IMR-90 (cell line): Measurements from ENCODE around the gene MYO1G. TPM values are rescaled to one million over a fixed set of nuclear protein-coding genes. Genes with fewer than 3 reads are reported as not detected.

Experiments used
- ATAC-seq: fragments of 200-7000 bp; cut with Tn5 transposase; 2 replicates; pipeline ENCODE4 v1.9.1; 2020; ENCODE audit warnings: low read depth, mild to moderate bottlenecking, moderate library complexity
- BruUV-seq: library from RNA; stranded (reverse); fragments of 400-500 nt; replicated peaks from 2 replicates; lab custom pipeline; 2021; lab: Mats Ljungman, UMichigan
- CTCF ChIA-PET: fragments of 300-600 bp; formaldehyde crosslinking; extraction: SDS; loops from one replicate; lab custom pipeline; 2021; ENCODE audit warnings: antibody characterized with exemption; lab: Yijun Ruan, JAX
- POLR2A ChIA-PET: fragments of 300-600 bp; sonication (Branson Sonifier 250); formaldehyde crosslinking; loops from one replicate; lab custom pipeline; 2022; ENCODE audit warnings: antibody characterized with exemption; ENCODE audit not compliant: unreplicated experiment; lab: Charles Lee
- DNase-seq: peaks from one replicate; pipeline ENCODE4 v3.0.0; 2013
- H2AFZ ChIP-seq: replicated peaks from 2 replicates; pipeline ENCODE3; 2013; ENCODE audit warnings: low read length, mild to moderate bottlenecking; ENCODE audit not compliant: poor library complexity
- H2AK5ac ChIP-seq: 2 replicates; pipeline ENCODE4 v1.6.1; 2013; ENCODE audit warnings: low read depth, low read length, inconsistent platforms
- H2AK9ac ChIP-seq: replicated peaks from 2 replicates; pipeline ENCODE3; 2013; ENCODE audit warnings: mild to moderate bottlenecking, low read depth, low read length, moderate library complexity; ENCODE audit not compliant: poor library complexity
- H2BK120ac ChIP-seq: 2 replicates; pipeline ENCODE4 v1.6.1; 2013; ENCODE audit warnings: low read depth, low read length, inconsistent platforms
- H2BK15ac ChIP-seq: 3 replicates; pipeline ENCODE4 v1.6.1; 2013; ENCODE audit warnings: low read depth, low read length, inconsistent platforms
- H2BK20ac ChIP-seq: 2 replicates; pipeline ENCODE4 v1.6.1; 2013; ENCODE audit warnings: low read depth, mild to moderate bottlenecking, inconsistent platforms, low read length, moderate library complexity
- H2BK5ac ChIP-seq: 2 replicates; pipeline ENCODE4 v1.6.1; 2013; ENCODE audit warnings: mild to moderate bottlenecking, low read depth, low read length, inconsistent platforms; ENCODE audit not compliant: poor library complexity, severe bottlenecking
- H3K14ac ChIP-seq: replicated peaks from 2 replicates; pipeline ENCODE4 v1.6.1; 2013; ENCODE audit warnings: low read depth, low read length, inconsistent platforms
- H3K18ac ChIP-seq: 2 replicates; pipeline ENCODE4 v1.6.1; 2013; ENCODE audit warnings: low read depth, low read length, control low read depth
- H3K23ac ChIP-seq: 2 replicates; pipeline ENCODE4 v1.6.1; 2013; ENCODE audit warnings: low read depth, low read length, inconsistent platforms
- H3K27ac ChIP-seq: 2 replicates; pipeline ENCODE4 v1.5.1; 2013; ENCODE audit warnings: mild to moderate bottlenecking, control low read depth, low read length; ENCODE audit not compliant: insufficient read depth
- H3K27me3 ChIP-seq: 2 replicates; pipeline ENCODE4 v1.6.1; 2013; ENCODE audit warnings: low read length; ENCODE audit not compliant: control insufficient read depth, insufficient read depth
- H3K36me3 ChIP-seq: 2 replicates; pipeline ENCODE4 v1.6.1; 2013; ENCODE audit warnings: low read length, mixed read lengths; ENCODE audit not compliant: control insufficient read depth, insufficient read depth
- H3K4ac ChIP-seq: 2 replicates; pipeline ENCODE4 v1.6.1; 2013; ENCODE audit warnings: low read depth, low read length, inconsistent platforms
- H3K4me1 ChIP-seq: 2 replicates; pipeline ENCODE4 v1.6.1; 2013; ENCODE audit warnings: low read length, mixed read lengths; ENCODE audit not compliant: control insufficient read depth, insufficient read depth
- H3K4me2 ChIP-seq: 2 replicates; pipeline ENCODE4 v1.6.1; 2013; ENCODE audit warnings: low read depth, mild to moderate bottlenecking, control low read depth, low read length, moderate library complexity
- H3K4me3 ChIP-seq: 2 replicates; pipeline ENCODE4 v1.5.1; 2013; ENCODE audit warnings: low read depth, mild to moderate bottlenecking, control low read depth, low read length, moderate library complexity; ENCODE audit not compliant: insufficient read depth
- H3K56ac ChIP-seq: 2 replicates; pipeline ENCODE4 v1.6.1; 2013; ENCODE audit warnings: low read length, inconsistent platforms; ENCODE audit not compliant: insufficient read depth; ENCODE audit errors: extremely low read depth
- H3K79me1 ChIP-seq, 2 experiments: 2 replicates each; pipeline ENCODE4 v1.6.1; 2013; ENCODE audit warnings: low read length in 2 of 2, inconsistent platforms in 1 of 2, low read depth in 1 of 2
- H3K9ac ChIP-seq: 2 replicates; pipeline ENCODE4 v1.6.1; 2013; ENCODE audit warnings: low read depth, low read length, control low read depth
- H3K9me1 ChIP-seq: 2 replicates; pipeline ENCODE4 v1.6.1; 2013; ENCODE audit warnings: low read length, inconsistent platforms; ENCODE audit not compliant: insufficient read depth
- H3K9me3 ChIP-seq: 2 replicates; pipeline ENCODE4 v1.6.1; 2013; ENCODE audit warnings: low read length; ENCODE audit not compliant: control insufficient read depth, insufficient read depth
- H4K20me1 ChIP-seq: 2 replicates; pipeline ENCODE4 v1.6.1; 2013; ENCODE audit warnings: low read length, inconsistent platforms; ENCODE audit not compliant: insufficient read depth
- H4K5ac ChIP-seq: 2 replicates; pipeline ENCODE4 v1.6.1; 2013; ENCODE audit warnings: mild to moderate bottlenecking, low read depth, low read length, control low read depth
- H4K8ac ChIP-seq, 2 experiments: 2 replicates each; pipeline ENCODE4 v1.6.1; 2013; ENCODE audit warnings: low read depth in 2 of 2, low read length in 2 of 2, control low read depth in 1 of 2, inconsistent platforms in 1 of 2
- H4K91ac ChIP-seq: 2 replicates; pipeline ENCODE4 v1.6.1; 2013; ENCODE audit warnings: low read depth, low read length, inconsistent platforms; ENCODE audit not compliant: insufficient read depth
- BHLHE40 ChIP-seq: fragments of 150-350 bp; IDR thresholded peaks from 2 replicates; pipeline ENCODE4 v1.6.1; 2016; ENCODE audit warnings: mild to moderate bottlenecking, low read depth, low read length
- CEBPB ChIP-seq: IDR thresholded peaks from 2 replicates; pipeline ENCODE4 v1.6.1; 2012; ENCODE audit warnings: low read depth, low read length, improper control_type of control experiment
- CHD1 ChIP-seq: IDR thresholded peaks from 2 replicates; pipeline ENCODE4 v1.6.1; 2012; ENCODE audit warnings: low read depth, low read length, improper control_type of control experiment
- CTCF ChIP-seq: conservative IDR thresholded peaks from 2 replicates; pipeline ENCODE4 v1.5.1; 2012; ENCODE audit warnings: mild to moderate bottlenecking, low read depth, low read length, improper control_type of control experiment
- ELK1 ChIP-seq: fragments of 150-350 bp; IDR thresholded peaks from 2 replicates; pipeline ENCODE4 v1.6.1; 2016; ENCODE audit warnings: low read depth, mild to moderate bottlenecking, low read length, moderate library complexity, borderline replicate concordance
- FOS ChIP-seq: fragments of 150-350 bp; IDR thresholded peaks from 2 replicates; pipeline ENCODE4 v1.6.1; 2016; ENCODE audit warnings: low read depth, low read length
- MAFK ChIP-seq: IDR thresholded peaks from 2 replicates; pipeline ENCODE4 v1.6.1; 2012; ENCODE audit warnings: low read depth, low read length, improper control_type of control experiment
- MAZ ChIP-seq: IDR thresholded peaks from 2 replicates; pipeline ENCODE4 v1.6.1; 2012; ENCODE audit warnings: low read depth, mild to moderate bottlenecking, low read length, improper control_type of control experiment, moderate library complexity, borderline replicate concordance
- MXI1 ChIP-seq: IDR thresholded peaks from 2 replicates; pipeline ENCODE4 v1.6.1; 2012; ENCODE audit warnings: low read depth, mild to moderate bottlenecking, low read length, moderate library complexity, borderline replicate concordance
- NFE2L2 ChIP-seq: fragments of 150-350 bp; IDR thresholded peaks from 2 replicates; pipeline ENCODE4 v1.6.1; 2016; ENCODE audit warnings: low read depth, mild to moderate bottlenecking, low read length
- POLR2A ChIP-seq: IDR thresholded peaks from 2 replicates; pipeline ENCODE4 v1.6.1; 2012; ENCODE audit warnings: mild to moderate bottlenecking, low read depth, low read length
- RAD21 ChIP-seq: IDR thresholded peaks from 2 replicates; pipeline ENCODE4 v1.6.1; 2012; ENCODE audit warnings: low read length, improper control_type of control experiment
- RCOR1 ChIP-seq: IDR thresholded peaks from 2 replicates; pipeline ENCODE4 v1.6.1; 2012; ENCODE audit warnings: mild to moderate bottlenecking, low read length, improper control_type of control experiment; ENCODE audit not compliant: insufficient replicate concordance
- RFX5 ChIP-seq: IDR thresholded peaks from 2 replicates; pipeline ENCODE4 v1.8.0; 2012; ENCODE audit warnings: low read depth, mild to moderate bottlenecking, low read length, moderate library complexity
- SMC3 ChIP-seq: fragments of 150-350 bp; IDR thresholded peaks from 2 replicates; pipeline ENCODE4 v1.6.1; 2016; ENCODE audit warnings: low read depth, mild to moderate bottlenecking, antibody characterized with exemption, low read length, moderate library complexity
- USF2 ChIP-seq: fragments of 150-350 bp; IDR thresholded peaks from 2 replicates; pipeline ENCODE4 v1.6.1; 2017; ENCODE audit warnings: mild to moderate bottlenecking, antibody characterized with exemption, low read length, low read depth
- WGBS, 2 experiments: methylation state at CpG; one replicate each; pipeline versions ENCODE4 v1.1.5 to v1.1.7; 2013; ENCODE audit warnings: missing lambda C conversion rate in 2 of 2; ENCODE audit not compliant: insufficient read length in 1 of 2; ENCODE audit errors: extremely low coverage in 2 of 2; 5-methylcytosine and 5-hydroxymethylcytosine counted together
- dilution Hi-C: fragments of 300-500 bp; cut with HindIII; formaldehyde crosslinking; loops from one replicate; pipeline ENCODE4 v1.14.3; 2018; ENCODE audit warnings: low sequenced_read_pairs; ENCODE audit not compliant: unreplicated experiment
- in situ Hi-C: fragments of 300-500 bp; cut with MboI; formaldehyde crosslinking; loops from 3 replicates; pipeline ENCODE4 v1.14.3; 2019; ENCODE audit warnings: low sequenced_read_pairs, inconsistent platforms, mixed read lengths
- intact Hi-C: fragments of 100-400 bp; cut with micrococcal nuclease; formaldehyde crosslinking; loops from 2 replicates; pipeline ENCODE4 v1.10.0; 2022
- polyA plus RNA-seq, 3 experiments: library from polyadenylated mRNA; depleted of rRNA; stranded (reverse); fragments of >200 nt; gene quantifications; 2 replicates each; pipeline ENCODE4 v1.2.3, GENCODE V29; 2012; ENCODE audit warnings: low replicate concordance in 1 of 3
- total RNA-seq: library from RNA; depleted of rRNA; stranded (reverse); fragments of >200 nt; gene quantifications from 2 replicates; pipeline ENCODE4 v1.2.3, GENCODE V29; 2012

MYO1G gene
- total and polyA plus RNA-seq, 2 of the 4 experiments (the other 2 are of a cell fraction): under 0.01 to 0.02 TPM

GRCh38 chr7:44956157-44956766 lies 22.6 kb downstream of the MYO1G start:
- BruUV-seq: no TSS peak
- H2BK20ac ChIP-seq: no peak overlapping the region
- ChIA-PET POLR2A (no interaction called here), CTCF (no interaction called here)
- no peaks in the 10 kb centered on the region for H3K79me1 ChIP-seq
- H3K9me3 ChIP-seq: no peaks in the 10 kb centered on the region
- H3K27me3 ChIP-seq: peaks cover 16% of the 10 kb centered on the region
- H2AK9ac ChIP-seq: no peak overlapping the region
- dilution Hi-C loops: no loop called here
- no peak overlapping the region for H3K27ac ChIP-seq
- no peak overlapping the region for H4K5ac ChIP-seq
- no peaks in the 10 kb centered on the region; the same call in 1 of the 2 replicates for H3K4me1 ChIP-seq
- H3K9ac ChIP-seq: no peak overlapping the region
- no peak overlapping the region for H3K18ac ChIP-seq
- H2BK15ac ChIP-seq: no peak overlapping the region
- no peaks in the 10 kb centered on the region for H3K36me3 ChIP-seq
- ATAC-seq: no peak
- DNase-seq: no peak
- no peak overlapping the region for H2BK5ac ChIP-seq
- no peak overlapping the region for H3K4me3 ChIP-seq
- in situ Hi-C loops: no loop called here
- H3K4me2 ChIP-seq: no peak overlapping the region
- 80% methylated on average over 2 of the region's 10 CpGs; no CpG with 5 or more reads in 1 of the 2 experiments for WGBS, 2 experiments
- no peak overlapping the region for H3K14ac ChIP-seq
- no peak overlapping the region for H4K8ac ChIP-seq
- H2BK120ac ChIP-seq: no peak overlapping the region
- no peak overlapping the region for H2AFZ ChIP-seq
- H3K23ac ChIP-seq: no peak overlapping the region
- no peak overlapping the region for H4K91ac ChIP-seq
- no peak overlapping the region for H3K56ac ChIP-seq
- H3K4ac ChIP-seq: no peak overlapping the region
- H3K9me1 ChIP-seq: no peaks in the 10 kb centered on the region
- intact Hi-C loops: no loop called here
- no peaks in the 10 kb centered on the region for H4K20me1 ChIP-seq
- TF ChIP-seq FOS: no peak
- TF ChIP-seq POLR2A: no peak
- TF ChIP-seq USF2: no peak
- TF ChIP-seq CEBPB: no peak
- TF ChIP-seq CTCF: no peak
- TF ChIP-seq NFE2L2: no peak
- TF ChIP-seq RAD21: no peak
- no peak for TF ChIP-seq RCOR1
- TF ChIP-seq MAFK: no peak
- no peak for TF ChIP-seq CHD1
- no peak for TF ChIP-seq RFX5
- TF ChIP-seq BHLHE40: no peak
- TF ChIP-seq MAZ: no peak
- TF ChIP-seq ELK1: no peak
- no peak for TF ChIP-seq MXI1
- TF ChIP-seq SMC3: no peak
- H2AK5ac ChIP-seq: no peak overlapping the region
